HG02885 (cell line): ENCODE results near the gene OR5AS1.
"Not testable (repeated sequence)": the region's sequence is repeated elsewhere in the genome, so short reads cannot be mapped to it uniquely, and the experiment has no call there.

Experiments
- ATAC-seq: cut with Tn5 transposase; IDR thresholded peaks from one replicate; pipeline ENCODE4 v1.9.1; 2021; ENCODE audit warnings: mild to moderate bottlenecking; ENCODE audit not compliant: unreplicated experiment, poor library complexity

The OR5AS1 gene

DNA sequence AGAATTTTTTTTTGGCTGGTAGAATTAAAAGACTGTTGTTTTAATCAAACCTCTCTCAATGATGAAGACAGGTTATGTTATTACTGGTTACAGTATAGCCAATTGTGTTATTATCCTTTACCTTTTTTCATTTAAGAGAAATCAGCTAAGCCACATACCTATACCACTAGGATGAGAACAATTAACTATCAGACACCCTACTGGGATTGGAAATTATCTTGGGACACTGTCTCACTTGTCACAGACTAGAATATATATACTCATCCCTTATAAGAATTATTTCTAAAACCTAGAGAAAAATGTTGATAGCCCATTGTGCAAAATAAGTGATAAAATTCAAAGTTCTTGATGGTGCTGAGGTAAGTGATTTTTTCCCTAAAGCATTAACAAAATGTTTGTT lies at the start of gene OR5AS1:
OR5AS1 (plus strand) TSS at position 301 of the 400 bp plus-strand sequence. CDS start 2,765 bp downstream, outside the sequence.
- ATAC-seq: no peak

DNA sequence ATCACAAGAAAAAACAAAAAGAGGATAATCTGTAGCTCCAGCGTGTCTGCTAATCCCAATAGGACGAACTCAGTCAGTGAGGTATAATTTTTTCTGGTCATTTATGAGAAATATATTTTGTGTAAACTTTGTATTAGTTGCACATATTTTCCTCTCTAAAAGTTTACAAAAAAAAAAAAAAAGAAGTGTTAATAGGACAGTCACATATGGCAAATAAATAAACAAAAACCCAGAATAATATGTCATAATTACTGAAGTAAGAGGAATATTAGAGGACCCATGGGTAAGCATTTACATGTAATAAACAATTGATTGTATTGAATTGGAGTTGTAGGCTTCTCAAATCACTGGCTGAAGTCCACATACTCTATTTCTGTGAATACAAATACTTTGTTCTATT lies 32.9 kb upstream of the OR5AS1 start, which contains the start of gene OR5F1:
OR5F1 (minus strand) TSS at position 101 of the 400 bp plus-strand sequence; CDS start at position 101, 0 bp downstream.
- no peak for ATAC-seq

DNA sequence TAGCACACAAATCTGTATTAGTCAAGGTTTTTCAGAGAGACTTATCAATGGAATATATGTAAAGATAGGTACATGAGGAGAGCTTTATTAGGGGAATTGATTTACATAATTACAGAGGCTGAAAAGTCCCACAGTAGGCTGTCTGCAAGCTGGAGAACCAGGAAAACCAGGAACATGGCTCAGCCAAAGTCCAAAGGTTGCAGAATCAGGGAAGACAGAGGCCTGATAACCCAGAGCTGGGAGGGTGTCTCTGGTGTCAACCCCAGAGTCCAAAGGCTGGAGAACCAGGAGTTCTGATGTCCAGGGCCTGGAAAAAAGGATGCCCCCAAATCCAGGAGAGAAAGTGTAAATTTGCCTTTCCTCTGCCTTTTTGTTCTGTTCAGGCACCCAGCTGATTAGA lies 16.7 kb upstream of the OR5AS1 start:
- ATAC-seq: no peak

DNA sequence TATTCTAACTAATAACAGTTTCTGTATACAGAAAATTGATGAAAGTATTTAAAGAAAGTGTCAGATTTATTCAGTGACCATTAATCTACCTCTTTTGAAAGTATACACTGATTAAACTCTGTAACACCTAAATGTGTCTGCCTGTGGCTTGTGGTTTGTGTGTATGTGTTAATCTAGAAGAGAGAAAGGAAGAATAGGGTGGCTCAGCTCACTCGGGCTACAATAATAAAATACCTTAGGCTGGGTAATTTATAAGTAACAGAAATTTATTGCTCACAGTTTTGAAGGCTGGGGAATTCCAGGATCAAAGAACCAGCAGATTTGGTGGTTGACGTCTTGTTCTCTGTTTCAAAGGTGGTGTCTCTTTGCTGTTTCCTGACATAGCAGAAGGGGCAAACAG lies 13.6 kb upstream of the OR5AS1 start:
- ATAC-seq: no peak

DNA sequence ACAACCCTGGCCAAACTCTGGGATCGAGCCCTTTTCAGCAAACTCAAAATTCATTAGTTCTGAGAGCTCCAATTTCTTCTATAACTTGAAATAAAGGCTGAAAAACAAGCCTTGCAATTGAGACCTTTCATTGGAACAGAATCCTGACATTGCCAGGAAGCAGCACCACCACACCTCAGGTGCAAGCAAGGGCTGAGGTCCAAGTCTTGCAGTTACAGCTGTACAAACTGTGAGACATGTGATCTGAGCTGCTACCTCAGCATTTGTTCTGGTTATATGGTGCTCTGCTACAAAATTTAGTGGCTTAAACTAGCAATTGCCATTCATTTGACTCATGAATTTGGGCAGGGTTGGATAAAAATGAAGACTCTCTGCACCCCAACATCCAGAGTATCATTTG lies 18.1 kb downstream of the OR5AS1 start:
- no peak for ATAC-seq

DNA sequence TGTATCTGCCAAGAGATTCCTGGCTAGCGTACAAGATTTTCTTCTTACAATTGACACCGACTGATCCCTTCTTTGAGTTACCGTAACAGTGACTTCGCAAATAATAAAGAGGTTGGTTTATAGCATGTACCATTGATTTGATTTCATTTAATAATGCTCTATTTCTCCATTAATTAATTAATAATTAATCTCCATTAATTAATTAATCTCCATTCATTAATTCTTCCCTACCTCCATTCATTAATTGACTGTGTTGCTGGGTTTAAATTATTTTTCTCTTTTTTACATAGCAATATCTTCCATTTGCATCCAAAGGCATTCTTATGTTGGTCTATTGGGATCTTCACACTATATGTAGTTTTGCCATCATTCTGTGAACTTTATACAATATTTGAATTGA lies 21.0 kb downstream of the OR5AS1 start:
- ATAC-seq: no peak

DNA sequence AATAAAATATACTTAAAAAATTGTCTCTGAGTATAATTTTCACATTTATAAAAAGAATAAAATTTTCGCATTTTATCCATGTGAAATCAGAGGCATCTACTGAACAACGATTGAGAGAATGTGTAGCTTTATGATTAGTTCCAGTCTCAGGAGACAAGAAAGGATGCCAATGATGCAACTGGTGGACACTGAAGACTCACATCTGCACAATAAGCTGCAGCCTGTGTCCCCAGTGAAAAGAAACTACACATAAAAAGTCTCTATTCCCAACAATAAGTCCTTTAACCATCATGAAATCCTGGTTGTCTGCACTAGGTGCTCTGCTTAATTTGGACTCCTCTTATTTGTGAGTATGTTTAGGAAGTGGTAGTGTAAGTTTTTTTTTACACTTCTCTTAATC lies 22.0 kb downstream of the OR5AS1 start:
- no peak for ATAC-seq

DNA sequence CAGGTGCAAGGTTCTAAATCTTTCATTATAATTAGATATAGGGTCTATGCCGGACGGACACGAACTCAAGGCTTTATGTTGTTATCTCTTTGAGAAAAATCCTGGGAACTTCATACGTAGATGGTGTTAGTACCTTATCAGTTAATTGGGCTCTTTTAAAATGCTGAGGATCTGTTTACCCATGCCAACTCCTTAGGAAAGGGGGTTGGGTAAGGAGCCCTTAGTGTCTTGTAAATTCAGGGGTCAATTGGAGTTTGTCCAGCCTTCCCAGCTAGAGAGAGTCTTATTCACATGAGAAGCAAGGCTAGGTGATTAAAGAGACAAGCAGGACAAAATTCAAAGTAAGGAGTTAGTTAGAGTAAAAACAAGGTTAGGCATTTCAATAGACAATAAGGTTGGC lies 28.9 kb downstream of the OR5AS1 start:
- not testable (repeated sequence) for ATAC-seq

DNA sequence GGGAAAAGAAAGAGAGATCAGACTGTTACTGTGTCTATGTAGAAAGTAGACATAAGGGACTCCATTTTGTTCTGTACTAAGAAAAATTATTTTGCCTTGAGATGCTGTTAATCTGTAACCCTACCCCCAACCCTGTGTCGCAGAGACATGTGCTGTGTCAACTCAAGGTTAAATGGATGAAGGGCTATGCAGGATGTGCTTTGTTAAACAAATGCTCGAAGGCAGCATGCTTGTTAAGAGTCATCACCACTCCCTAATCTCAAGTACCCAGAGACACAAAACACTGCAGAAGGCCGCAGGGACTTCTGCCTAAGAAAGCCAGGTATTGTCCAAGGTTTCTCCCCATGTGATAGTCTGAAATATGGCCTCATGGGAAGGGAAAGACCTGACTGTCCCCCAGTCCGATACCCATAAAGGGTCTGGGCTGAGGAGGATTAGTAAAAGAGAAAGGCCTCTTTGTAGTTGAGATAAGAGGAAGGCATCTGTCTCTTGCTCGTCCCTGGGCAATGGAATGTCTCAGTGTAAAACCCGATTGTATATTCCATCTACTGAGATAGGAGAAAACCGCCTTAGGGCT lies 30.3 kb downstream of the OR5AS1 start:
- ATAC-seq: not testable (repeated sequence)

DNA sequence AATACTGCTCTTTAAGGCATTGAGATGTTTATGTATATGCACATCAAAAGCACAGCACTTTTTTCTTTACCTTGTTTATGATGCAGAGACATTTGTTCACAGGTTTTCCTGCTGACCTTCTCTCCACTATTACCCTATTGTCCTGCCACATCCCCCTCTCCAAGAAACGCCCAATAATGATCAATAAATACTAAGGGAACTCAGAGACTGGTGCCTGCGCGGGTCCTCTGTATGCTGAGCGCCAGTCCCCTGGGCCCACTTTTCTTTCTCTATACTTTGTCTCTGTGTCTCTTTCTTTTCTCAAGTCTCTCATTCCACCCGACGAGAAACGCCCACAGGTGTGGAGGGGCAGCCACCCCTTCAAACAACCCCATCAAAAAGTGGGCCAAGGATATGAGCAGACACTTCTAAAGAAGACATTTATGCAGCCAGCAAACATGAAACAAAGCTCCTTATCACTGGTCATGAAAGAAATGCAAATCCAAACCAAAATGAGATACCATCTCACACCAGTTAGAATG lies 30.9 kb downstream of the OR5AS1 start:
- ATAC-seq: not testable (repeated sequence)

DNA sequence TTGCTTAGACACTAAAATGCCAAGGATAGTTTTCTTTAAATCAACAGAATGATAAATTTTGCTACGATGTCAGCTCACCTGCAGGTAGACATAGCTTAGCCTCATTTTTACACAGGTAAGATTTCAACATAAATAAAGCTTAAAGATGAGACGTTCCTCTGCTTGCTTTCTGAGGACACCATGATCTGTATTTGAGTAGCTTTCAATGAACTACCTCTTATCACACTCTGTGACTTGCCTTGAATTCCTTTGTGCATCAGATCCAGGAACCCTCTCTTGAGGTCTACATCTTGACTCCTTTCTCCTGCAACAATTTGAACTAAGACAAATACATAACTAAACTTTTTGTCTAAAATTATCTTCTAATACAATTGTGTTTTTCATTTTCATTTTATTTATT lies 39.5 kb downstream of the OR5AS1 start:
- no peak for ATAC-seq
